Fibroblast of the aortic adventitia (primary cell): ENCODE data around the gene ZSCAN5A. TPM values are rescaled to one million over a fixed set of nuclear protein-coding genes. Genes with fewer than 3 reads are reported as not detected.

Source experiments
- DNase-seq: peaks from one replicate; pipeline ENCODE4 v3.0.0-alpha.2; 2010; ENCODE audit warnings: low read depth
- H3K4me3 ChIP-seq: 2 replicates; pipeline ENCODE4 v1.5.1; 2011; ENCODE audit warnings: low read depth, mild to moderate bottlenecking, control low read depth, low read length, moderate library complexity
- CTCF ChIP-seq: IDR thresholded peaks from 2 replicates; pipeline ENCODE4 v1.5.1; 2011; ENCODE audit warnings: mild to moderate bottlenecking, low read length, control low read depth, inconsistent platforms; ENCODE audit not compliant: insufficient read depth
- total RNA-seq: library from RNA; depleted of rRNA; stranded (reverse); fragments of >200 nt; gene quantifications from 2 replicates; pipeline ENCODE4 v1.2.3, GENCODE V29; 2012; ENCODE audit warnings: low replicate concordance

ZSCAN5A gene
- total RNA-seq, 1 donor, result 6.1 TPM

DNA sequence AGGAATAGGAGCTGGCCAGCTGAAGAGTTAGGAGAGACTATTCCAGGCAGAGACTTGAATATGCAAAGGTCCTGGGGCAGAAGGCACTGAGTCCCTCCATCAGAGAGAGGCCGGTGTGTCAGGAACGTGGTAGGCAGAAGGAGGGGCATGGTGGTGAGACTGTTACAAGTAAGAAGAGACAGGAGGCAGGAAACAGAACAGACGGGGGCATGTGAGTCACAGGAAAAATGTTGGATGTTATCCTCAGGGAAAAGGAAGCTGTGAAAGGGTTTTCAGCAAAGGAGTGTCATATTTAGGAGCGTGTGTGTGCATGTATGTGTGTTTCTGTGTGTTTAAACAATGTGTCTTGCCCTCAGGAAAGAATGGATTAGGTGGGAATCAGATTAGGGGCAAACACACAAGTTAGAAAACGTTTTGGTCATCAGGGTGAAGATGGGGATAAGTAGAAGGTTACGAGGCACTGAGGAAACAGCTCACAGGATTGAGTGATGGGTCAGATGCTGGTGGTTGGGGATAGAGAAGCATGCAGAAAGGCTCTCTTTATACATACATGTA lies 41.0 kb downstream of the ZSCAN5A start:
- TF ChIP-seq CTCF, result no peak
- peak; percentile 9 for DNase-seq
- H3K4me3 ChIP-seq, result no peak overlapping the region

DNA sequence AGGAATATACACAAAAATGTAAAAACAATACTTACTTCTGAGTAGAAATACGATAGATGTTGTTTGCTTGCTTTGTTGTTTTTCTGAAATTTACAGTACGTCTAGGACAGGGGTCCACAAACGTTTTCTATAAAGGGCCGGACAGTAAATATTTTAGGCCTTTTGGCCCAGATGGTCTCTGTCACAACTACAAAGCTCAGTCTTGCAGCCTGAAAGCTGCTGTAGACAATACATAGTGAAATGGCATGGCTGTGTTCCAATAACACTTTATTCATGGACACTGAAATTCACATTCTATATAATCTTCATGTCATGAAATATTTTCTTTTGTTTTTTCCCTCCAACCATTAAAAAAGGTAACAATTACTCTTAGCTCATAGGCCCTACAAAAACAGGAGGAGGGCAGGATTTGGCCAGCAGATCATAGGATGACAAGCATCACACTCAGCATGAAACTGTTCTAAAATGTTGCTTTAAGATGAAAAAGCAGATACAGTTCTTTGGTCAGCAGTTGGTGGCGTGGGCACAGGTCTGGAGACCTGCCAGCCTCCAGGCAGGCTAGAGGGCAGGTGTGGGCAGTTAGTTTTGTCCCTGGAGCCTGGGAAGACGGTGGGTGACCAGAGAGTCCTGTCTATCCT lies 42.4 kb downstream of the ZSCAN5A start, which contains the start of gene EDDM13:
EDDM13 (plus strand) TSS at position 588 of the 638 bp plus-strand sequence. CDS start 87 bp downstream, outside the sequence.
- TF ChIP-seq CTCF, result no peak
- no peak for DNase-seq
- no peak within 1 kb of the TSS for H3K4me3 ChIP-seq

DNA sequence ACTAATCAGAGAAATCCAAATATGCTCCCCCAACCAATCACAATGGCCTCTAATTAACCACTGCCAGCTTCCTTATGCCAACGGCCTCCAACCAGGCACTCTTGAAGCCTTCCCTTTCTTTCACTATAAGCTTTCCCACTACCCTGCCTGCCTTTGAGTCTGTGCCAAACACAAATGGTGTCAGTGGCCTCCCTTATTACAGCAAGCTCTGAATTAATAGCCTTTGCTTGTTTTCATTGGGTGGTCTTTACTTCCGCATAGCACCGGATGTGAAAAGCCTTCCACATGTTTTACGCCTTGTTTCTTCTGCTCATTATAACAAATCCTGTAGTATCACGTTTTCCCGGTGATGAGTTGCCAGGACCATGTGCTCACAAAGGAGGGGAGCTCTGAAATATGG lies 43.5 kb downstream of the ZSCAN5A start:
- TF ChIP-seq CTCF, result no peak
- no peak overlapping the region for H3K4me3 ChIP-seq
- DNase-seq, result no peak

DNA sequence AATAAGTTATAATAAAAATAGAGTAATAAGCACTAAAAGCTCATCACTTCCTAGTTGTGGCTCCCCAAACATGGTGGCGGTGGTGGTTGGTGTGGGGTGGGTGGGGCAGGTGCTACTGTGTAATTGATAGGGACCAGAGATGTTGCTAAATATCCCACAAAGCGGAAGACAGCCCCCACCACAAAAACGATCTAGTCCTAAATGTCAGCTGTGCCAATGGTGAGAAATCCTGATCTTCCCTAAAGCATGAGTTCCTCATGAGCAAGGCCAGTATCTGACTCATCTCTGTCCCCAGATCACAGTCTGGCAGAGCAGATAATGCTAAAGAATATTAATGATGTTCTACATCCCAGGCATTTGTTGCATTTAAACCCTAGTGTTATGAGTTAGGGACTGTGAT lies 44.0 kb downstream of the ZSCAN5A start:
- no peak overlapping the region for H3K4me3 ChIP-seq
- TF ChIP-seq CTCF, result no peak
- no peak for DNase-seq

- no peak for DNase-seq
- TF ChIP-seq CTCF, result no peak
Measured at GRCh38 chr19:56269348-56269747, 45.3 kb downstream of the ZSCAN5A start.

DNA sequence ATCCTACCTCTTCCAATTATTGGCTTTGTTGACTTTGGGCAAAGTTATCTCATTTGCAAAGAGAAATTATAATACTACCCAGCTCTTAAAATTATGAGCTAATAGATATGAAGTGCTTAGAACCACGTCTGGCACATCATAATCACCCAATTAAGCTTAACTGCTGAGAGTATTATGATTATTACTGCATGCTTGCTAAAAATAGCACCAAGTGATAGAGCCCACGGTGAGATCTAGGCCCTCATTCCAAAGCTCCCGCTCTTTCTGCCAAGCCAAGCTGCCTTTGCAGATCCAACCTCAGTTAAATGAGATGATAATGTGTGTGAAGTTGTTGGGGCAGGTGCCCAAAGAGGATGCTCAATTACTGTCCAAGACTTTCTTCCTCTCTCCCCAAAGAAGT lies 48.6 kb downstream of the ZSCAN5A start:
- DNase-seq, result no peak
- no peak overlapping the region for H3K4me3 ChIP-seq
- no peak for TF ChIP-seq CTCF

More at GRCh38 chr19:56269348-56269747, 45.3 kb downstream of the ZSCAN5A start:
- no peak overlapping the region for H3K4me3 ChIP-seq
